ENCODE data around the gene TBC1D2.

DNA sequence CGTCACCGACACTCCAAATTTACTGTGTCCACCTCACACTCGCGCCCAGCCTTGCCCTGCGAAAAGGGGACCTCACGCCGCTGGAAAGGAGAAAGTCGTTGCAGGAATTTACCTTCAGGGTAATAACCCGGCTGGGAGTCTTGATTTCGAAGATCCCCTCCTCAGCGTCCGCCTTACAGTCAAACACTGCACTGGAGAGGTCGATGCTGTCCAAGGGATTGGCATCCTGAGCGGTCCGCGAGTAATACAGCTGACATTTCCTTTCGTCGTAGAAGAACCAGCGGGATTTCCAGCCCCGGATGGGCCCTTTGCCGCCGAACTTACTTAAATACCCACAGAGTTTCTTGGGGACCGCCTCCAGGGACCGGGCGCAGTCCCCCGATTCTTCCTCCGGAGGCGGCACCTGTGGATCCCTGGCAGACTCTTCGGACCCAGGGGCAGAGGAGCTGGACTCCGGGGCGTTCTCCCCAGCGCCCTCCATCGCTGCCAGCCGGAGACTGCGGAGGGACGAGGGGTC, 330 bp downstream of the TBC1D2 start:
- TF ChIP-seq ZBTB11 (tag by site-specific recombination; conservative IDR thresholded peaks at IDR 0.05; ENCODE audit: low read depth) (no peak), CTCF (tag by site-specific recombination; IDR thresholded peaks at IDR 0.05) (no peak), ZNF112 (tag by site-specific recombination; IDR thresholded peaks at IDR 0.05) (no peak), ZNF510 (tag by site-specific recombination; IDR thresholded peaks at IDR 0.05; ENCODE audit: insufficient replicate concordance) (no peak), ZFP3 (tag by site-specific recombination; IDR thresholded peaks at IDR 0.05; ENCODE audit: low read depth) (no peak), TRIM28 (IDR thresholded peaks at IDR 0.05; ENCODE audit: borderline replicate concordance, low read length) (no peak), ZNF324 (tag by site-specific recombination; IDR thresholded peaks at IDR 0.05) (no peak), ZBTB21 (tag by site-specific recombination; IDR thresholded peaks at IDR 0.05) (no peak), BCL11A (tag by site-specific recombination; IDR thresholded peaks at IDR 0.05; ENCODE audit: low read depth) (no peak), ZBTB7A (tag by site-specific recombination; IDR thresholded peaks at IDR 0.05; ENCODE audit: low read depth) (no peak), ZNF585B (tag by site-specific recombination; IDR thresholded peaks at IDR 0.05) (no peak), ZNF449 (tag by site-specific recombination; IDR thresholded peaks at IDR 0.05) (no peak), ZNF776 (tag by site-specific recombination; IDR thresholded peaks at IDR 0.05; ENCODE audit: borderline replicate concordance) (no peak)
